ENCODE results near the gene SLC22A1.

DNA sequence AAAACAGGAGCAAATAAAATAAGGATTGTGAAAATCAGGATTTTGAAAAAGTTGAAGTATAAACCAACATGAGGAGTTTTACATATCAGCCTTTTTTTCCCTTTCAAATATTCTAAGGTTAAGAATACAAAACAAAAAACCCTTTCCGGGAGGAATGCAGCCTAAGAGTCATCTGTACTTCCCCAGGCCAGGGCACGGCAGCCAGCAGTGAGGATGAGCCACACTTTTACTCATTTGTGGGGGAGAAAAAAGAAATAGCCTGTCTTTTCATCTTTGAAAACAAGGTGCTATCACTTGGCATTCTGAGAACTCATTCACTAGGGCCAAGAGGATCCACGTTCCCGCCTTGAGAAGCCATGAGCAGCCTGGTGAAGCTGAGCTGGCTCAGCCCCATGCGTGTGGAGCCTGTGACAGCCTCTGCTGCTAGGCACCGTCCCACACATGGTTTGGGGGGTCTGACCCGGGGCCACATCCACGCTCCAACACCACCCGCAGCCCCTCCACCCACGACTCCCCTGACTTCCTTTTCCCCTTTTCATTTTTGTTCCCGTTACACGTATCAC lies 11.2 kb downstream of the SLC22A1 start:
- TF ChIP-seq POLR2AphosphoS5 (IDR thresholded peaks at IDR 0.05; ENCODE audit: low read depth) = no peak
- TF ChIP-seq, protein P1, sequence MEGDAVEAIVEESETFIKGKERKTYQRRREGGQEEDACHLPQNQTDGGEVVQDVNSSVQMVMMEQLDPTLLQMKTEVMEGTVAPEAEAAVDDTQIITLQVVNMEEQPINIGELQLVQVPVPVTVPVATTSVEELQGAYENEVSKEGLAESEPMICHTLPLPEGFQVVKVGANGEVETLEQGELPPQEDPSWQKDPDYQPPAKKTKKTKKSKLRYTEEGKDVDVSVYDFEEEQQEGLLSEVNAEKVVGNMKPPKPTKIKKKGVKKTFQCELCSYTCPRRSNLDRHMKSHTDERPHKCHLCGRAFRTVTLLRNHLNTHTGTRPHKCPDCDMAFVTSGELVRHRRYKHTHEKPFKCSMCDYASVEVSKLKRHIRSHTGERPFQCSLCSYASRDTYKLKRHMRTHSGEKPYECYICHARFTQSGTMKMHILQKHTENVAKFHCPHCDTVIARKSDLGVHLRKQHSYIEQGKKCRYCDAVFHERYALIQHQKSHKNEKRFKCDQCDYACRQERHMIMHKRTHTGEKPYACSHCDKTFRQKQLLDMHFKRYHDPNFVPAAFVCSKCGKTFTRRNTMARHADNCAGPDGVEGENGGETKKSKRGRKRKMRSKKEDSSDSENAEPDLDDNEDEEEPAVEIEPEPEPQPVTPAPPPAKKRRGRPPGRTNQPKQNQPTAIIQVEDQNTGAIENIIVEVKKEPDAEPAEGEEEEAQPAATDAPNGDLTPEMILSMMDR (conservative IDR thresholded peaks at IDR 0.05; ENCODE audit: low read depth in 2 of 2) = no peak
- TF ChIP-seq, protein P2, sequence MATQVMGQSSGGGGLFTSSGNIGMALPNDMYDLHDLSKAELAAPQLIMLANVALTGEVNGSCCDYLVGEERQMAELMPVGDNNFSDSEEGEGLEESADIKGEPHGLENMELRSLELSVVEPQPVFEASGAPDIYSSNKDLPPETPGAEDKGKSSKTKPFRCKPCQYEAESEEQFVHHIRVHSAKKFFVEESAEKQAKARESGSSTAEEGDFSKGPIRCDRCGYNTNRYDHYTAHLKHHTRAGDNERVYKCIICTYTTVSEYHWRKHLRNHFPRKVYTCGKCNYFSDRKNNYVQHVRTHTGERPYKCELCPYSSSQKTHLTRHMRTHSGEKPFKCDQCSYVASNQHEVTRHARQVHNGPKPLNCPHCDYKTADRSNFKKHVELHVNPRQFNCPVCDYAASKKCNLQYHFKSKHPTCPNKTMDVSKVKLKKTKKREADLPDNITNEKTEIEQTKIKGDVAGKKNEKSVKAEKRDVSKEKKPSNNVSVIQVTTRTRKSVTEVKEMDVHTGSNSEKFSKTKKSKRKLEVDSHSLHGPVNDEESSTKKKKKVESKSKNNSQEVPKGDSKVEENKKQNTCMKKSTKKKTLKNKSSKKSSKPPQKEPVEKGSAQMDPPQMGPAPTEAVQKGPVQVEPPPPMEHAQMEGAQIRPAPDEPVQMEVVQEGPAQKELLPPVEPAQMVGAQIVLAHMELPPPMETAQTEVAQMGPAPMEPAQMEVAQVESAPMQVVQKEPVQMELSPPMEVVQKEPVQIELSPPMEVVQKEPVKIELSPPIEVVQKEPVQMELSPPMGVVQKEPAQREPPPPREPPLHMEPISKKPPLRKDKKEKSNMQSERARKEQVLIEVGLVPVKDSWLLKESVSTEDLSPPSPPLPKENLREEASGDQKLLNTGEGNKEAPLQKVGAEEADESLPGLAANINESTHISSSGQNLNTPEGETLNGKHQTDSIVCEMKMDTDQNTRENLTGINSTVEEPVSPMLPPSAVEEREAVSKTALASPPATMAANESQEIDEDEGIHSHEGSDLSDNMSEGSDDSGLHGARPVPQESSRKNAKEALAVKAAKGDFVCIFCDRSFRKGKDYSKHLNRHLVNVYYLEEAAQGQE (IDR thresholded peaks at IDR 0.05; ENCODE audit: unreplicated experiment) = no peak
- TF ChIP-seq ZNF114 (CRISPR knock-in tag; IDR thresholded peaks at IDR 0.05) = no peak
- TF ChIP-seq EZH2 (IDR thresholded peaks at IDR 0.05; ENCODE audit: low read depth, unreplicated experiment) = no peak
- TF ChIP-seq EZH2phosphoT487 (IDR thresholded peaks at IDR 0.05; ENCODE audit: unreplicated experiment) = no peak
- no peak for TF ChIP-seq CREB1 (CRISPR knock-in tag; IDR thresholded peaks at IDR 0.05; ENCODE audit: low read depth)
- no peak for TF ChIP-seq NANOG (IDR thresholded peaks at IDR 0.05; ENCODE audit: borderline replicate concordance)
- no peak for TF ChIP-seq ZNF331 (CRISPR knock-in tag; IDR thresholded peaks at IDR 0.05; ENCODE audit: low read depth)
- no peak for TF ChIP-seq JUNB (IDR thresholded peaks at IDR 0.05; ENCODE audit: unreplicated experiment)
- TF ChIP-seq STAT1 (IDR thresholded peaks at IDR 0.05; ENCODE audit: unreplicated experiment) = no peak
- TF ChIP-seq, protein P3, sequence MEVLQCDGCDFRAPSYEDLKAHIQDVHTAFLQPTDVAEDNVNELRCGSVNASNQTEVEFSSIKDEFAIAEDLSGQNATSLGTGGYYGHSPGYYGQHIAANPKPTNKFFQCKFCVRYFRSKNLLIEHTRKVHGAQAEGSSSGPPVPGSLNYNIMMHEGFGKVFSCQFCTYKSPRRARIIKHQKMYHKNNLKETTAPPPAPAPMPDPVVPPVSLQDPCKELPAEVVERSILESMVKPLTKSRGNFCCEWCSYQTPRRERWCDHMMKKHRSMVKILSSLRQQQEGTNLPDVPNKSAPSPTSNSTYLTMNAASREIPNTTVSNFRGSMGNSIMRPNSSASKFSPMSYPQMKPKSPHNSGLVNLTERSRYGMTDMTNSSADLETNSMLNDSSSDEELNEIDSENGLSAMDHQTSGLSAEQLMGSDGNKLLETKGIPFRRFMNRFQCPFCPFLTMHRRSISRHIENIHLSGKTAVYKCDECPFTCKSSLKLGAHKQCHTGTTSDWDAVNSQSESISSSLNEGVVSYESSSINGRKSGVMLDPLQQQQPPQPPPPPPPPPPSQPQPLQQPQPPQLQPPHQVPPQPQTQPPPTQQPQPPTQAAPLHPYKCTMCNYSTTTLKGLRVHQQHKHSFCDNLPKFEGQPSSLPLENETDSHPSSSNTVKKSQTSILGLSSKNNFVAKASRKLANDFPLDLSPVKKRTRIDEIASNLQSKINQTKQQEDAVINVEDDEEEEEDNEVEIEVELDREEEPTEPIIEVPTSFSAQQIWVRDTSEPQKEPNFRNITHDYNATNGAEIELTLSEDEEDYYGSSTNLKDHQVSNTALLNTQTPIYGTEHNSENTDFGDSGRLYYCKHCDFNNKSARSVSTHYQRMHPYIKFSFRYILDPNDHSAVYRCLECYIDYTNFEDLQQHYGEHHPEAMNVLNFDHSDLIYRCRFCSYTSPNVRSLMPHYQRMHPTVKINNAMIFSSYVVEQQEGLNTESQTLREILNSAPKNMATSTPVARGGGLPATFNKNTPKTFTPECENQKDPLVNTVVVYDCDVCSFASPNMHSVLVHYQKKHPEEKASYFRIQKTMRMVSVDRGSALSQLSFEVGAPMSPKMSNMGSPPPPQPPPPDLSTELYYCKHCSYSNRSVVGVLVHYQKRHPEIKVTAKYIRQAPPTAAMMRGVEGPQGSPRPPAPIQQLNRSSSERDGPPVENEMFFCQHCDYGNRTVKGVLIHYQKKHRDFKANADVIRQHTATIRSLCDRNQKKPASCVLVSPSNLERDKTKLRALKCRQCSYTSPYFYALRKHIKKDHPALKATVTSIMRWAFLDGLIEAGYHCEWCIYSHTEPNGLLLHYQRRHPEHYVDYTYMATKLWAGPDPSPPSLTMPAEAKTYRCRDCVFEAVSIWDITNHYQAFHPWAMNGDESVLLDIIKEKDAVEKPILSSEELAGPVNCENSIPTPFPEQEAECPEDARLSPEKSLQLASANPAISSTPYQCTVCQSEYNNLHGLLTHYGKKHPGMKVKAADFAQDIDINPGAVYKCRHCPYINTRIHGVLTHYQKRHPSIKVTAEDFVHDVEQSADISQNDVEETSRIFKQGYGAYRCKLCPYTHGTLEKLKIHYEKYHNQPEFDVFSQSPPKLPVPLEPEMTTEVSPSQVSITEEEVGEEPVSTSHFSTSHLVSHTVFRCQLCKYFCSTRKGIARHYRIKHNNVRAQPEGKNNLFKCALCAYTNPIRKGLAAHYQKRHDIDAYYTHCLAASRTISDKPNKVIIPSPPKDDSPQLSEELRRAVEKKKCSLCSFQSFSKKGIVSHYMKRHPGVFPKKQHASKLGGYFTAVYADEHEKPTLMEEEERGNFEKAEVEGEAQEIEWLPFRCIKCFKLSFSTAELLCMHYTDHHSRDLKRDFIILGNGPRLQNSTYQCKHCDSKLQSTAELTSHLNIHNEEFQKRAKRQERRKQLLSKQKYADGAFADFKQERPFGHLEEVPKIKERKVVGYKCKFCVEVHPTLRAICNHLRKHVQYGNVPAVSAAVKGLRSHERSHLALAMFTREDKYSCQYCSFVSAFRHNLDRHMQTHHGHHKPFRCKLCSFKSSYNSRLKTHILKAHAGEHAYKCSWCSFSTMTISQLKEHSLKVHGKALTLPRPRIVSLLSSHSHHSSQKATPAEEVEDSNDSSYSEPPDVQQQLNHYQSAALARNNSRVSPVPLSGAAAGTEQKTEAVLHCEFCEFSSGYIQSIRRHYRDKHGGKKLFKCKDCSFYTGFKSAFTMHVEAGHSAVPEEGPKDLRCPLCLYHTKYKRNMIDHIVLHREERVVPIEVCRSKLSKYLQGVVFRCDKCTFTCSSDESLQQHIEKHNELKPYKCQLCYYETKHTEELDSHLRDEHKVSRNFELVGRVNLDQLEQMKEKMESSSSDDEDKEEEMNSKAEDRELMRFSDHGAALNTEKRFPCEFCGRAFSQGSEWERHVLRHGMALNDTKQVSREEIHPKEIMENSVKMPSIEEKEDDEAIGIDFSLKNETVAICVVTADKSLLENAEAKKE (CRISPR knock-in tag; IDR thresholded peaks at IDR 0.05) = no peak
- TF ChIP-seq, protein P4, sequence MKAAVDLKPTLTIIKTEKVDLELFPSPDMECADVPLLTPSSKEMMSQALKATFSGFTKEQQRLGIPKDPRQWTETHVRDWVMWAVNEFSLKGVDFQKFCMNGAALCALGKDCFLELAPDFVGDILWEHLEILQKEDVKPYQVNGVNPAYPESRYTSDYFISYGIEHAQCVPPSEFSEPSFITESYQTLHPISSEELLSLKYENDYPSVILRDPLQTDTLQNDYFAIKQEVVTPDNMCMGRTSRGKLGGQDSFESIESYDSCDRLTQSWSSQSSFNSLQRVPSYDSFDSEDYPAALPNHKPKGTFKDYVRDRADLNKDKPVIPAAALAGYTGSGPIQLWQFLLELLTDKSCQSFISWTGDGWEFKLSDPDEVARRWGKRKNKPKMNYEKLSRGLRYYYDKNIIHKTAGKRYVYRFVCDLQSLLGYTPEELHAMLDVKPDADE (IDR thresholded peaks at IDR 0.05) = no peak

Measured in GM23338 (cell line).